ENCODE data around the gene NTF4. TPM values are rescaled to one million over a fixed set of nuclear protein-coding genes. Genes with fewer than 3 reads are reported as not detected.

Gene NTF4
- total RNA-seq, 2 donors from 2014 or later = not detected

DNA sequence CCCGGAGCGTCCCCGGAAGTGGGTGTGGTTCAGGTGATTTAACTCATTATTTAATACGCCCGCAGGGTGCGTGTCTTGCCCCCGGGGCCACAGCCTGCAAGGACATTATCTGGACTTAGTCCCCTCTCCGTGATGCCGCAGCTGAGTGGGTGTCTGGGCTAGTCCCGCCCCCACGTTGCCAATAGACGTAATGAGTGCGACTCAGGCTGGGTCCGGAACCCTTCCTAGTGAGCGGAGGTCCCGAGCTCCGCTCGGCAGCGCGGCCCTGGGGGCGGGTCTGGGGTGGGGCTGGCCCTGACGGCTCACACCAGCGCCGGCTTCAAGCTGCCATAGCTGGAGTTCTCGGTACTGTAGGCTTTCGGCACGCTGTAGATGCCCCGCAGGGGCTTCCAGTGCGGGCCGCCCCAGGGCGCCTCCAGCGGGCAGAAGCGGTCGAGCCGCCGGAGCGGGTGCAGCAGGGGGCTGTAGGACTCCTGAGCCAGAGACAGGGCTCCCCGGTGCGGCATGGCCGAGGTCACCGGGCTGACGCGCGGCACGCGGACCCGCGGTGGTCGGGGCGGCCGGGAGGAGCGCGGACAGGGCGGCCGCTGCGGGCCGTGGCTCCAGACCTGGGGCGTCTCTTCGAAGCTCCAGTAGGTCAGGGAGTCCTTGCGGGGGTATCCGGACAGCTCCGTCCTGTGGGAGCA is 46.8 kb downstream of the NTF4 start:
- peak; percentile 38 to 59 (median 46) for DNase-seq
- 3% methylated on average over 61 of the region's 62 CpGs; no CpG with 5 or more reads in 1 of the 2 donors for WGBS, 2 donors
- intact Hi-C loops (cut with DNase I) = no loop called here
- H3K36me3 ChIP-seq (replicated peaks in 1 of 2; ENCODE audit: insufficient read depth in 1 of 2, low read depth in 2 of 2) = no peaks in the 10 kb centered on the region
- peaks cover 32% of the 10 kb centered on the region for H3K4me1 ChIP-seq
- ATAC-seq = peak; percentile 43
- TF ChIP-seq POLR2A (IDR thresholded peaks at IDR 0.05) = no peak
- TF ChIP-seq, protein P1, sequence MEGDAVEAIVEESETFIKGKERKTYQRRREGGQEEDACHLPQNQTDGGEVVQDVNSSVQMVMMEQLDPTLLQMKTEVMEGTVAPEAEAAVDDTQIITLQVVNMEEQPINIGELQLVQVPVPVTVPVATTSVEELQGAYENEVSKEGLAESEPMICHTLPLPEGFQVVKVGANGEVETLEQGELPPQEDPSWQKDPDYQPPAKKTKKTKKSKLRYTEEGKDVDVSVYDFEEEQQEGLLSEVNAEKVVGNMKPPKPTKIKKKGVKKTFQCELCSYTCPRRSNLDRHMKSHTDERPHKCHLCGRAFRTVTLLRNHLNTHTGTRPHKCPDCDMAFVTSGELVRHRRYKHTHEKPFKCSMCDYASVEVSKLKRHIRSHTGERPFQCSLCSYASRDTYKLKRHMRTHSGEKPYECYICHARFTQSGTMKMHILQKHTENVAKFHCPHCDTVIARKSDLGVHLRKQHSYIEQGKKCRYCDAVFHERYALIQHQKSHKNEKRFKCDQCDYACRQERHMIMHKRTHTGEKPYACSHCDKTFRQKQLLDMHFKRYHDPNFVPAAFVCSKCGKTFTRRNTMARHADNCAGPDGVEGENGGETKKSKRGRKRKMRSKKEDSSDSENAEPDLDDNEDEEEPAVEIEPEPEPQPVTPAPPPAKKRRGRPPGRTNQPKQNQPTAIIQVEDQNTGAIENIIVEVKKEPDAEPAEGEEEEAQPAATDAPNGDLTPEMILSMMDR (IDR thresholded peaks at IDR 0.05) = peak; percentile 25 to 48 (median 29)
- H3K9me3 ChIP-seq = no peaks in the 10 kb centered on the region
- H3K4me3 ChIP-seq = no peak overlapping the region
- H3K27ac ChIP-seq = no peak overlapping the region
- H3K27me3 ChIP-seq = no peaks in the 10 kb centered on the region

DNA sequence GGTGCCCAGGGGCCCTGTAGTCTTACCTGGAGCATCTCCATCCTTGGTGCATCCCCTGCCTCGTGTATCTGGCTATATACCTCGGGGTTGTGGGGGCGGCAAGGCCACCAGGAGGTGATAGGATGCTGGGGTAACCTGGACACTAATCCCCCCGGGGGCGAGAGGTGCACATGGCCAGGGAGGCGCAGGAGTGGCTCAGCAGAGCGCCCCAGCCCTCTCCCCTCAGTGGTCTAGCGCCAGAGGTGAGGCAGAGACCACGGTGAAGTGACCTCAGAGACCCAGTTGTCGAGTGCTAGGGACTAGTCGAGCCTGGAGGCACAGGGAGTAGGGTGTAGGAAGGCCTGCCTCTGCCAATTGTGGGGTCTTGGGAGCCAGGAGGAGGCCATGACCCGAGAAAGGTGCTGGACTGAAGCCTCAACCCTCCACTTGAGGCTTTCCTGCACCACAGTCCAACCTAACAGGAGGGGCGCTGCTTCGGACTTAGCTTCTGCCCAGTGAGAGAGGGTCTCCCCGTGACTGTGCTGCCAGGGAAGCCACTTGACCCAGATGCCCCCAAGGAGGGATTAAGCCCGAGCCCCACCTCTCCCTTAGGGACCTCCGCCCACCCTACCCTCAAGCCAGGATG is 47.5 kb downstream of the NTF4 start, which contains the start of gene LHB:
Gene LHB, minus strand, starts transcription at position 51 of the 625 bp plus-strand sequence. Its CDS starts 10 bp downstream, at position 41.
- ATAC-seq (no peak), DNase-seq (no peak)
- H3K4me1 ChIP-seq = peaks cover 32% of the 10 kb centered on the region
- intact Hi-C loops (cut with DNase I) = no loop called here
- no peaks in the 10 kb centered on the region for H3K9me3 ChIP-seq
- H3K36me3 ChIP-seq (replicated peaks in 1 of 2; ENCODE audit: insufficient read depth in 1 of 2, low read depth in 2 of 2) = peaks cover 0 to under 1% of the 10 kb centered on the region in 2 donors
- WGBS, 2 donors = 70 to 76% methylated on average over 15 to 17 of the region's 17 CpGs
- no peak within 1 kb of the TSS for H3K27ac ChIP-seq
- no peak within 1 kb of the TSS for H3K4me3 ChIP-seq
- TF ChIP-seq, protein P1 (IDR thresholded peaks at IDR 0.05) = no peak
- TF ChIP-seq POLR2A (IDR thresholded peaks at IDR 0.05) = no peak
- no peaks in the 10 kb centered on the region for H3K27me3 ChIP-seq

DNA sequence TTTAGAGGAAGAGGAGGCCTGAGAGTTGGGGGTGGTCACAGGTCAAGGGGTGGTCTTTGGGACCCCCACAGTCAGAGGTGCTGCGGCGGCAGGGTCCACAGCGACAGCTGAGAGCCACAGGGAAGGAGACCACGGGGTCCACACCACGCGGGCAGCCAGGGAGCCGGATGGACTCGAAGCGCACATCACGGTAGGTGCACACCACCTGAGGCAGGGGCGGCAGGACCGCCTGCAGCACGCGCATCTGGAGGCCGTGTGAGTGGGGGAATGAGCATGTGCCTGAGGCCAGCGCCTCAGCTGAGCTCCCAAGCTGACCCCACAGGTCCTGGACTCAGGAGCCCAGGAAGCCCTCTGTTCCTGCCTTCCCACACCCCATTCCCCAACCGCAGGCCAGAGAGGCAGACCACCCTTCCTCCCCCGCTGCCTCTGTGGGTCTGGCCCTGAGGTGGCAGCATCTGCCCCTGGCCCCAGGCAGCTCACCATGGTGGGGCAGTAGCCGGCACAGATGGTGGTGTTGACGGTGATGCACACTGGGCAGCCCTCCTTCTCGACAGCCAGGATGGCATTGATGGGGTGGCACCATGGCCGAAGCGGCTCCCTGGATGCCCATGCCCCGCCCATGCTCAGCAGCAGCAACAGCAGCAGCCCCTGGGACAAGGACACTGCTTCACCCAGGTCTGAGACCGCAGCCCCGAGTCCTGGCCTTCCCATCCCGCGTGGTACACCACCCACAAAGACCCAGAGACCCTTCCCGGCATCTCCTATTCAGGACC is 48.4 kb downstream of the NTF4 start:
- H3K27me3 ChIP-seq = no peaks in the 10 kb centered on the region
- no peak overlapping the region for H3K27ac ChIP-seq
- peaks cover 0 to 7% of the 10 kb centered on the region in 2 donors for H3K36me3 ChIP-seq (replicated peaks in 1 of 2; ENCODE audit: insufficient read depth in 1 of 2, low read depth in 2 of 2)
- DNase-seq (no peak), ATAC-seq (no peak)
- peaks cover 32% of the 10 kb centered on the region for H3K4me1 ChIP-seq
- no peak overlapping the region for H3K4me3 ChIP-seq
- WGBS, 2 donors = 93 to 94% methylated on average over 11 to 28 of the region's 29 CpGs
- H3K9me3 ChIP-seq = no peaks in the 10 kb centered on the region
- intact Hi-C loops (cut with DNase I) = no loop called here
- TF ChIP-seq, protein P1 (IDR thresholded peaks at IDR 0.05) = no peak
- TF ChIP-seq POLR2A (IDR thresholded peaks at IDR 0.05) = no peak

DNA sequence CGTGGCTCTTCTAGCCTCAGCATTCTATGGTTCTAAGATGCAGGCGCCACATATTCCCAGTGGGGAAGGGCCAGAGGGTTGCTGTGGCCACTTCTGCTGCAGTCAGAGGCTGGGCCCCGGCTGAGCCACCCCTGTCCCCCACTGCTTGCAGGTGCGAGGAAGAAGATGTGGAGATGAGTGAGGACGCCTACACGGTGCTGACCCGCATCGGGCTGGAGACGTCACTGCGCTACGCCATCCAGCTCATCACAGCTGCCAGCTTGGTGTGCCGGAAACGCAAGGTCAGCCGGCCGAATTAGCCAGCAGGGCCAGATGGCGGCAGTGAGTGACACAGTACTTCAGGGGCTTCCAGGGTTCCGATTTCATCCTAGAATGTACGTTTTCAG is 49.8 kb downstream of the NTF4 start:
- Histone ChIP-seq H3K4me1 (peaks cover 26% of the 10 kb centered on the region), H3K27me3 (no peaks in the 10 kb centered on the region), H3K9me3 (no peaks in the 10 kb centered on the region), H3K27ac (no peak overlapping the region), H3K4me3 (no peak overlapping the region), H3K36me3 (replicated peaks in 1 of 2; ENCODE audit: insufficient read depth in 1 of 2, low read depth in 2 of 2) (peaks cover 0 to 11% of the 10 kb centered on the region in 2 donors)
- DNase-seq (no peak), ATAC-seq (no peak)
- intact Hi-C loops (cut with DNase I) = no loop called here
- TF ChIP-seq, protein P1 (IDR thresholded peaks at IDR 0.05) = no peak
- no peak for TF ChIP-seq POLR2A (IDR thresholded peaks at IDR 0.05)
- 50 to 90% methylated on average over 1 to 17 of the region's 18 CpGs for WGBS, 2 donors

Data from body of pancreas (tissue), 4 donors.